ENCODE data around the gene CCNY.

CCNY gene

DNA sequence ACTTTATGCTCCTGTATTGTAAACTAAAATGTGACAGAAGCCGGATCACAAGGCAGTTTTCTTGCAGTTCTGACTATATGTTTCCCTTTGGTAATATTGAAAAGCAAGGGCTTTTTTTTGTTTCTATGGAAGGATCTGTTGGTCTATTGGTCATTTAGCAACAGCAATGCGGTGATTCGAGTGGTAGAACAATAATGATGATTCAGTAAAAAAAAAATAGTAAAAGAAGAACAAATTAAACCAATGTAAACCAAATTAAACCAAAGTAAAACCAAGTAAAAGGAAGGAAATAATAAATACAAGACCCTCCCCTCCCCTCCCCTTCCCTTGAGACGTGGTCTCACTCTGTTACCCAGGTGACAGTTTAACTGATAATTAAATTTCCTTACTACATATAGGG lies 17.8 kb upstream of the CCNY start:
- no peaks in the 10 kb centered on the region; the same call in 1 of the 2 replicates for H3K36me3 ChIP-seq
- TF ChIP-seq, protein P1, sequence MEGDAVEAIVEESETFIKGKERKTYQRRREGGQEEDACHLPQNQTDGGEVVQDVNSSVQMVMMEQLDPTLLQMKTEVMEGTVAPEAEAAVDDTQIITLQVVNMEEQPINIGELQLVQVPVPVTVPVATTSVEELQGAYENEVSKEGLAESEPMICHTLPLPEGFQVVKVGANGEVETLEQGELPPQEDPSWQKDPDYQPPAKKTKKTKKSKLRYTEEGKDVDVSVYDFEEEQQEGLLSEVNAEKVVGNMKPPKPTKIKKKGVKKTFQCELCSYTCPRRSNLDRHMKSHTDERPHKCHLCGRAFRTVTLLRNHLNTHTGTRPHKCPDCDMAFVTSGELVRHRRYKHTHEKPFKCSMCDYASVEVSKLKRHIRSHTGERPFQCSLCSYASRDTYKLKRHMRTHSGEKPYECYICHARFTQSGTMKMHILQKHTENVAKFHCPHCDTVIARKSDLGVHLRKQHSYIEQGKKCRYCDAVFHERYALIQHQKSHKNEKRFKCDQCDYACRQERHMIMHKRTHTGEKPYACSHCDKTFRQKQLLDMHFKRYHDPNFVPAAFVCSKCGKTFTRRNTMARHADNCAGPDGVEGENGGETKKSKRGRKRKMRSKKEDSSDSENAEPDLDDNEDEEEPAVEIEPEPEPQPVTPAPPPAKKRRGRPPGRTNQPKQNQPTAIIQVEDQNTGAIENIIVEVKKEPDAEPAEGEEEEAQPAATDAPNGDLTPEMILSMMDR (IDR thresholded peaks at IDR 0.05; ENCODE audit: low read depth, low read length), result no peak

DNA sequence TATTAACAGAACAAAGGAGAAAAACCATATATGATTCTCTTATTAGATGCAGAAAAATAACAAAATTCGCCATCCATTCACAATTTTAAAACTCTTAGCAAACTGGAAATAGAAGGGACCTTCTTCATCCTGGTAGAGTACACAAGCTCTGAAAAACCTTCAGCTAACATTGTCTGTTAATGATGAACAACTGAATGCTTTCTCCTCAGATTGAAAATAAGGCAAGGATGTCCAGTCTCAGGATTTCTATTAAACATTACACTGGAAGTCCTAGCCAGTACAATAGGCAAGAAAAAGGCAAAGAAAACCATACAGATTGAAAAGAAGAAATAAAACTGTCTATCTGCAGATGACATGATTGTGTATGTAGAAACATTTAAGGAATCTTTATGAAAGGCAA lies 16.0 kb upstream of the CCNY start:
- TF ChIP-seq, protein P1 (IDR thresholded peaks at IDR 0.05; ENCODE audit: low read depth, low read length), result no peak
- H3K9me3 ChIP-seq (ENCODE audit: severe bottlenecking), result no peaks in the 10 kb centered on the region
- no peak overlapping the region for H3K27ac ChIP-seq
- no peak overlapping the region for H3K4me3 ChIP-seq (ENCODE audit: low read depth, low read length)
- H3K36me3 ChIP-seq, result no peaks in the 10 kb centered on the region; the same call in 1 of the 2 replicates
- no peaks in the 10 kb centered on the region for H3K27me3 ChIP-seq (ENCODE audit: insufficient read depth, low read depth, severe bottlenecking)
- no peak for DNase-seq

More for the DNA sequence above, 17.8 kb upstream of the CCNY start:
- Histone ChIP-seq H3K27me3 (ENCODE audit: insufficient read depth, low read depth, severe bottlenecking) (no peaks in the 10 kb centered on the region), H3K9me3 (ENCODE audit: severe bottlenecking) (no peaks in the 10 kb centered on the region), H3K27ac (no peak overlapping the region), H3K4me3 (ENCODE audit: low read depth, low read length) (no peak overlapping the region)
- no peak for DNase-seq

DNA sequence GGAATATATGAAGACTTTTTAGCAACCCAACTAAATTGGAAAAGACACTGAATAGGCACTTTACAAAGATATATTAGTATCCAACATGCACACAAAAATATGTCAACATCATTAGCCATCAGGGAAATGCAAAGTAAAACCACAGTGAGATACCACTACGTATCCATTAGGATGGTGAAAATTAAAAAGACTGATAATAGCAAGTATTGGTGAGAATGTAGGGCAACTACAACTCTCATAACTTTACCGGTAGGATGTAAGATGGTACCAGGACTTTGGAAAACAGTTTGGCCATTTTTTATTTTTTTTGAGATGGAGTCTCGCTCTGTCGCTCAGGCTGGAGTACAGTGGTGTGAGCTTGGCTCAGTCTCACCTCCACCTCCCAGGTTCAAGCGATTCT lies 13.7 kb upstream of the CCNY start:
- no peaks in the 10 kb centered on the region for H3K9me3 ChIP-seq (ENCODE audit: severe bottlenecking)
- DNase-seq, result no peak
- H3K27ac ChIP-seq, result no peak overlapping the region
- H3K36me3 ChIP-seq, result no peaks in the 10 kb centered on the region
- no peak overlapping the region for H3K4me3 ChIP-seq (ENCODE audit: low read depth, low read length)
- TF ChIP-seq, protein P1 (IDR thresholded peaks at IDR 0.05; ENCODE audit: low read depth, low read length), result no peak
- H3K27me3 ChIP-seq (ENCODE audit: insufficient read depth, low read depth, severe bottlenecking), result no peaks in the 10 kb centered on the region

DNA sequence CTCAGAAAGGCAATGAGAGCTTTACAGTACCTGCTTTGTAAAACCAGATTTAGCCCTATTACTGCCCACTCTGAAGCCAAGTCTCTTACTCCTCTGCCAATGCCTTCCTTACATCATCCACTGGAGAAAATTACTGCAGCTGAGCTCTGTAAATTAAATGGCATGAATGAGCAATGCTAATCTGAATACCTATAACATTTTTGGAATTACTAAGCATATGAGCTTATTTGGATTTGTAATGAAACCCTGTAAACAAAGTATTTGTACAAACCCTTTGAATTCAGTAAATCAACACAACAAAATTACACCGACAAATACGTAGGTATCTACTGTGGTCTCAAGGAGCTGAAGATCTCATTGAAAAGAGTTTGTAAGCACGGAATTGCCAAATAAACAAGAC lies 12.1 kb upstream of the CCNY start:
- DNase-seq, result no peak
- Histone ChIP-seq H3K27ac (no peak overlapping the region), H3K9me3 (ENCODE audit: severe bottlenecking) (no peaks in the 10 kb centered on the region), H3K4me3 (ENCODE audit: low read depth, low read length) (no peak overlapping the region), H3K36me3 (no peaks in the 10 kb centered on the region), H3K27me3 (ENCODE audit: insufficient read depth, low read depth, severe bottlenecking) (no peaks in the 10 kb centered on the region)
- TF ChIP-seq, protein P1 (IDR thresholded peaks at IDR 0.05; ENCODE audit: low read depth, low read length), result no peak

DNA sequence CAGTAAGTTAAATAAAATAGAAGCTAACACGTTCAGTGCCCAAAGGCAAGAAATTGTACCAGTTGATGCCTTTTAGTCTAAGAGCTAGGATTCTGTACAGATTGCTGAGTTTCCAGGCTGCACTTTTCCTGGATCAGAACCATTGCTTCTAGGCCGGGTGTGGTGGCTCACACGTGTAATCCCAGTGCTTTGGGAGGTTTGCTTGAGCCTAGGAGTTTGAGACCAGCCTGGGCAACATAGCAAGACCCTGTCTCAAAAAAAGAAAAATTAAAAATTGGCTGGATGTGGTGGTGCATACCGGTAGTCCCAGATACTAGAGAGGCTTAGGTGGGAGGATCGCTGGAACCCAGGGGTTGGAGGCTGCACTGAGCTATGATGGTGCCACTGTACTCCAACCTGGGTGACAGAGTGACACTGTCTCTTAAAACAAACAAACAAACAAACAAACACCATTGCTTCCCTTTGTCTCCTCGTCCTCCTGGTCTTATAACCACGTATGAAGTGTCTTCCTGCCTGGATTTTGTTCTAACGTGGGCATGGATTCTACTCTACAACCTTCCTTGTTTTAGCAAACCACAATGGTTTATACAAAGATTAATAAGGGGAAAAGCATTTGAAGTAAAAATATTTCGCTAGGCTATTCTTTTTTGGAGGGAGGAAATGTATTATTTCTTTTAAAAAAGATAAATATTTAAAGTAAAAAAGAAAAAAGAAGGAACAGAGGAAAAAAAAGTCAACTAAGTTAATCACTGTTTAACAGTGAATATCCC lies 9.7 kb upstream of the CCNY start:
- Histone ChIP-seq H3K36me3 (no peaks in the 10 kb centered on the region), H3K9me3 (ENCODE audit: severe bottlenecking) (no peaks in the 10 kb centered on the region), H3K4me3 (ENCODE audit: low read depth, low read length) (no peak overlapping the region), H3K27ac (no peak overlapping the region), H3K27me3 (ENCODE audit: insufficient read depth, low read depth, severe bottlenecking) (no peaks in the 10 kb centered on the region)
- TF ChIP-seq, protein P1 (IDR thresholded peaks at IDR 0.05; ENCODE audit: low read depth, low read length), result no peak
- no peak for DNase-seq
